HG03135 (cell line): ENCODE data around the gene ZSWIM8.
"Not testable (repeated sequence)": the region's sequence is repeated elsewhere in the genome, so short reads cannot be mapped to it uniquely, and the experiment has no call there.

ENCODE experiments used
- ATAC-seq: cut with Tn5 transposase; IDR thresholded peaks from one replicate; pipeline ENCODE4 v1.9.1; 2021; ENCODE audit warnings: mild to moderate bottlenecking, moderate library complexity; ENCODE audit not compliant: unreplicated experiment

Gene ZSWIM8

DNA sequence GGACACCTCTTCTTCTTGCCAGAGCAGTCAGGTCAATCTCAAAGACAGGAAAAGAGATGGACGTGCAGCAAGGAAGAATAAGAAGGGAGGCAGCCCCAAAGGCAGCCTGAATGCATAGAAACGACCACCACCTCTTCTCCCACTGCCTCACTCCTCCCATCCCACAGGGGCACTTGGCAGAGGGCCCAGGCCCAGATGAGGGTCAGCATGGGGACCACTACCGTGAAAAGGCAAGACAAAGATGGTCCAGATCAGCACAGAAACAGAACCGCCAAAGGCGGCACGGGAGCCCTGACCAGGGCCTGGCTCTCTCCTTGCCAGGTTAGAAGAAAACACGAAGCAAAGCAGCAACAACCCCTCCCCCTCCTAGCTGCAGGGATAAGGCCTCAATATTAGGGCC lies 27.9 kb downstream of the ZSWIM8 start:
- no peak for ATAC-seq

DNA sequence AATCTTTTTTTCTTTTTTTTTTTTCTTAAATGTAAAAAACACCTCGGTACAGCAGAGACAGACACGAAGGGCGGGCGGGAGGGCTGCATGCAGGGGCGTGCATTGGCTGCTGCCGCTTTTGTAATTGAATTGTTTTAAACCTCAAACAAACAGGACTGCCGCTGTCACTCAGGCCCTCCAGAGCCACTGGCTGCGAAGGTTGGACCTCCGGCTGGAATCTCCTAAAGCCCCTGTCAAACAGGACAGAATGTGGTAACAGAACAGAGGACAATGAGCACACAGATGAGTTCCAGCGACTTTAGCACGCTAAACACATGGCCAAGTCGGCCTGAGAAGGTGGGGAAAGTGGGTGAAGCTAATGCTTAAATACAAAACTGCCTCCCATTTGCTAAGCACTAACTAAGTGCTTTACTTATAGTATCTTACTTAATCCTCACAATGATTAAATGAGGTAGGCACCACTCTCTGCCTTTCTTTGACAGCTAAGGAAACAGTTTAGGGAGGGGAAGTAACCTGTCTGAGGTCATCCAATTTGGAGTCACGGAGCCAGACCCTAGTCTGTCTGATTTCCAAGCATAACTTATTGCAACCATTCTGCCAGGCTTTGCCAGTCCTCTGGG lies 29.0 kb downstream of the ZSWIM8 start:
- no peak for ATAC-seq

DNA sequence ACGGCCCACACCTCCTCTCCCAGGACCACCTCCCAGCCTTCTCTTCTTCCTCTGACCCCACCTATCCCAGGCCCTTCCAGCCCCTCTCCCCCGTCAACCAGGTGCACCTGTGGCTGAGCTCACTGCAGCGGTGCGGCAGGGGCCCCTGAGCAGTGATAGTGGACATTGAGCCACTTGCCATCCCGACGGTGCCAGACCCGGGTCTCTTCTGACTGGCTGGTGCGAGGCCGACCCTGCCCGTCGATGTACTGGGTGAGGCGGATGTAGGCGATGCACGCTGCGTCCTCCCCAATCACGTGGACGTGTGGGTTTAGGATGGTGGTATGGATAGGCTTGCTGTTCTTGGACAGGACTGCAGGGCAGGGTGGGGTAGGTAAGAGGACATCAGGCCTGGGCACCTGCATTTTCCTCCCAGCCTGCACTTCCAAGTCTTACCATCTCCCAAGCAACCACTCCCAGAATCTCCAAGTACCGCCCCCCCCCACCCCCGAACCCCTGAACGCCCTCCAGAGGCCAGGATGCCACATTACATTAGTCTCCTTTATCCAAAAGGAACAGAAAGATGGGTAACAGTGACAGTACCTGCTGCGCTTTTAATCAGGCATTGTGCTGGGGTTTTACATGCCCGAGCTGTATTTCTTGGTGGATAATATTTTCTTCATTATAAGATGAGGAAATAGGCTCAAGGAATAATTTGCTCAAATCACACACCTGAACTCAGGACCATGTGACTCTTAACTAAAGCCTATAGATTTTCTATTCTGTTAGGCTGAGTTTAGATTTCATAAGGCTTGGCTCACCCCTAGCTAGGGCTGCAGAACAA lies 29.7 kb downstream of the ZSWIM8 start:
- ATAC-seq: no peak

DNA sequence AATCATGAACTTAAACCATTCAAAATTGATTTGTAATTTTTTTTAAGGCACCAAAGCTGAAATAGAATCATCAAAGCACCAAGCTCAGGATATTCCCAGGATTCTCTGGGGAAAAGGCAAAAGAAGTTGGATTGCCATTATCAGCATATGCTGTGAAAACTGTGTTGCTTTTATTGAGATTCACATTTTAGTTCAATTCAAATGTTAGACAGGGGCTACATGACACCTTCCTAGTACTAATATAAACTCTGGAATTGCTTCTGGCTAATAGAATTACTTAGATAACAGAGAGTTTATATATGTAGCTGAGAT lies 30.3 kb downstream of the ZSWIM8 start:
- no peak for ATAC-seq

DNA sequence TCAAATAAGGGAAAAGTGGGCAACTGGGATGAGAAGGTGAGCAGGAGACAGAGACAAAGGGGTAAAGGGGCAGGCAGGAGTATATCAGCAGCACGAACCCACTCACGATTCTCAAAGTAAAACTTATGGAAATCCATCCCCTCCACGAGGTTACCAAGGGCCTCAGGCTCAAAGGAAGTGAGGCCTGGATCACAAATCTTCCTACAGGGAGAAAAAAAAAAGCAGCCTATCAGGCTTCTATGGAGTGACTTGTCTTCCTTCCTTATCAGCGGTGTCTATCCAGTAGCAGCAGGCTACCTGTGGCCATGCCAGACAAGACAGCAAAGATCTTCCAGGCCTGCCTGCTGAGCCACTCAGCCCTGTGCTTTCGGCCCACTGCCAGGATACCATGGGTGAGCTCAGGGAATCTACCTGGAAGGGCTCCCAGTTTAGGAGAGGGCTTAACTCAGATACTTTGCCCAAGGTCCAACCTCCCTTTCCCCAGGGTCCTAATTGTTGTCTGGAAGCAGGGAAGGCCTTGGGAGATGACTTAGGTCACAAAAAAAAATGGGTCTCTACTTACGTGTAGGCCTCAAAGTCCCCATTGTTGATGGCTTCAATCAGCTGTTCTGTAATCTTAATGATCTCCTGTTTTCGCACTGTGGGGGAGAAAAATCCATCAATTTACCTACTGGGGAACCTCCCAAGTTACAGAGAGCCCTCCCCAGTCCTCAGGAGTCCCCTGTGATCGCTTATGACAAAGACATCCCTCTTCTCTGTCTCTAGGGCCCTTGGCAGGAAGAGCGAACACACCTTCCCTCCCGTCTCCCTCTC lies 31.7 kb downstream of the ZSWIM8 start:
- ATAC-seq: no peak

DNA sequence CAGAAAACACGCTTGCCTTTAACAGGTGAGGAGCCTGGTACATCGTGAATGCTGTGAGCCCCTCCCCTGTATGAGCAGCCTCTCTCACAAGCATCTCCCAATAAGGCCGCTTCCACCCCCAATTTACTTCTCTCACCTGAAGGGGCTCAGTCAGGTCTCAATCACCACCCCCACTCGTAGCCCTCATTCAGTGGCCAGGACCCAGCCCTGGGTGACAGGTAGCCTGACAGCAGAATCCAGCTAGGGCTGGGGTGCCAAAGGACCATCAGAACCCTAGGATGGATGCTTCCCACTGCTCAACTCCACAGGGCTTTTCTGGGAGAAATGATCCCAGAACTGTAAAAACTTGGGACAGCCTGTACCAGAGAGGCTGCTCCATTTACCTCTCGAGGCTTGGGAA lies 32.4 kb downstream of the ZSWIM8 start:
- no peak for ATAC-seq

DNA sequence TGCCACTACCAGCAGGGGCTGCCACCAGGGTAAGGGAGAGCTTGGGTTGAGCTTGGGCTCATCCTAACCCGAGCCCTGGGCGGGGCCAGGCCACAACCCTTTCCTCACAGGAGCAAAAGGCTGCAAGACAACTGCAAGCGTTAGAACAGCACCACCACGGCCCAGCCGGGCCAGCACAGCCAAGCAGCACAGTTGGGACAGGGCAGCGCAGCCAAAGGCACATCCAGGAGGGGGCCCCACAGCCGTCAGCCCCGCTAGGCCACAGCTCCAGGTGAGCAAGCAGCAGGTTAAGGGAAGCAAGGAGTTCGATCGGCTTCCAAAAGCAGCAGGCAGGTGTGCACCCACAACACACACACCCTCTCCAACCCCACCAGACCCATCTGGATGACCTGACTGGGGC lies 33.0 kb downstream of the ZSWIM8 start:
- ATAC-seq: no peak

DNA sequence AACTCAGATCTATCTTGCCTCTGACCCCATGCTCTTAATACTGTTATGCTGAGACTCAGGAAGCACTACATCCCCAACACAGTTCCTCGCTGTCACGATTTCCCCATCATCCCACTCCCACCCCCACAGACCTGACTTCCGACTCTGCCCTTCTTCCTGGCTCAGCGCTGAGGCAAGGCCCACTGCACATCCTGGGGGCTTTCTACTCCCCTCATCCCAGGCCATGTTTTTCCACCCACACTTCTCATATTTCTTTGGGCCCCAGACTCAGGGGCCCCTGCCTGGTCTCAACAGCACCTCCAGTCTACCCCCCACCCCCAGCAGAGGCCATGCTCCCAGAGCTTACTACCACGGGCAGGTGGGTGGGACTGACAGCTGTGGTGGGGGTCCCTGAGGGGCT lies 33.7 kb downstream of the ZSWIM8 start:
- ATAC-seq: no peak

DNA sequence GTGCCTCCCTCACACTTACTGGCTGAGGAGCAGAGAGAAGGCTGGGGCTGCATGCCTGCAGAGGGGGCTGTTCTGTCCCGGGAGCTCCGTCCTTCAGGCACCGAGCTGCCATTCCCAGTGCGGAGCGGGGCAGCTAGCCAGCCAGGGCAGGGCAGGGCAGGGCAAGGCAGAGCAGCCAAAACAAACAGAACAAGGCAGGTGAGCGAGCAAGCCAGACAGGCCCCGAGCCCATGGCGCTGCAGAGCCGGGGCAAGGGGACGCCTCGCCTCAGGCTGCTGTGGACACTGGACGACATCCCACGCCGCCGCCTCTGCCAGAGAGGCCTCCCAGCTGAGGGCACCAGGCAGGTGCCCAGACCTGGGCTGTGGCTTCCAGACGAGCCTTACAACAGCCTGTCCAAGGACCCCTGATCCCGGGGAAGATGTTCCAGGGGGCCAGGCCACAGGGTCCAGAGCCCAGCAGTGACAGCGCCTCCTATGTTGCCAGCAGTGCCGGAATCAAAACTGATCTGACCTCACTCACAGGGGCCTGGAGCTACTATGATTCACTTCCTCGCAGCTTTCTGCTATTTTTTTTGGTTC lies 34.2 kb downstream of the ZSWIM8 start:
- no peak for ATAC-seq

DNA sequence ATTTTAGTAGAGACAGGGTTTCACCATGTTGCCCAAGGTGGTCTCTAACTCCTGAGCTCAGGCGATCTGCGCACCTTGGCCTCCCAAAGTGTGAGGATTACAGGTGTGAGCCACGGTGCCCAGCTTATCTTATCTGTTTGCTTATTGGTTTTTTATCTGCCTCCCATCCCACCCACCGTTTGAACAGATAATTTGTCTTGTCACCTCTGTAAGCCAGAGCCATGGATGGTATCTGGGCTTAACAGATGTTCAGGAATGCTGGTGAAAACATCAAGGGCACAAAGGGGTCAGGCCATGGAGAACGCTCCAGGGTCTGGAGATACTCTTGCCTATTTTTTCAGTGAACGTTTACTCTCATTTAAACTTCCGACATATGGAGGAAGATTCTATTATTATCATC lies 38.0 kb downstream of the ZSWIM8 start:
- no peak for ATAC-seq

DNA sequence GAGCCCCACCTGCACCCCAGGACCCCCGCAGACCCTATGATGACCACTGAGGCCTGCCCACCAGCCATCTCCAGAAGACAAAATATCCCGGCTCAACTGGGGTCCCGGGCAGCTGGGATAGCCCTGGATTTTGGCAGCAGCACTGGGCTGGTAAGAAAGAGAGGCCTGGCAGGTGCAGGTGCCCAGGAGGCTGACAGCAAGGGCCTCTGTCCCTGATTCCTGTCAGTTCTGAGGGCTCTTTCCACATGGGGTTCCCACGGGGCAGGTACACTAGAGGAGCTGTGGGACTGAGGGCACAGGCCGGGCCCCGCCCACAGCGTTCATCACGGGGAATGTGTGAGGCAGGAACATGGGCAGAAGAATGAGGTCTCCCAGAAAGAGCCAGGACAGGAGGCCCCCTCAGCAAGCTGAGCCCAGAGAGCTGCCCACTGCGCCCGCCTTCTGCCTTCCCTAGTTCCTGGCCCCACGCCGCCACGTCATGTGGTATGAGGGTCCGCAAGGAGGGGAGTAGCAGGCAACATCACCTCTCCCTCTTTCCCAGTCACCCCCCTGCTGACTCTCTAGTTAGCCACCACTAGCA lies 38.8 kb downstream of the ZSWIM8 start:
- ATAC-seq: no peak

DNA sequence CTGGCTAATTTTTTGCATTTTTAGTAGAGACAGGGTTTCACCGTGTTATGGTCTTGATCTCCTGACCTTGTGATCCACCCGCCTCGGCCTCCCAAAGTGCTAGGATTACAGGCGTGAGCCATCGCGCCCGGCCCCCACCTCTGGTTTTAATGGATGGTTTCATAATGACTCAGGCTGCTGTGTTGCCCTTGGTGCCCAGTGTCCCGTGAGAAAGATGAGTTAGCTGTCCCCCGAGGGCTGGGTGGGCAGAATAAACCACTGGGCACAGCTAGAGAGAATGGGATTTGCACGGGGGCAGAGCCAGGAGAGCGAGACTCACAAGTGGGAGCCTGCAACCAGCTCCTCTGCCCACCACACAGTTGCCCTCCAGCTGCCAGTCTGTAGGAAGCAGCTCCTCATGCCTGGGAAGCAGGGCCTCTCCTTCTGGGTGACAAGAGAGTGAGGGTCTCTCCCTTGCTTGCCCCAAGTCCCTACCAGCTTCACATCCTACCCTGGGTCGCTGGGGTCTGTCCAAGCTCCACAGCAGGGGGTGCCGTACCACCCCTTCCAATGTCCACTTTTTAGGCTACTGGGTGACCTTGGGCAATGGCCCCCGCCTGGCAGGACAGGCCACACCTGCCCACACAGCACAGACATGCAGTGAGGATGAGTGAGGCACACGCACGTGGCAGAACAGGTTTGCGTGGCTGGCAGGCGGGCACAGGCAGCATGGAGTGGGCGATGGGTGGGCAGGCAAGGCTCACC lies 42.1 kb downstream of the ZSWIM8 start:
- ATAC-seq: no peak

DNA sequence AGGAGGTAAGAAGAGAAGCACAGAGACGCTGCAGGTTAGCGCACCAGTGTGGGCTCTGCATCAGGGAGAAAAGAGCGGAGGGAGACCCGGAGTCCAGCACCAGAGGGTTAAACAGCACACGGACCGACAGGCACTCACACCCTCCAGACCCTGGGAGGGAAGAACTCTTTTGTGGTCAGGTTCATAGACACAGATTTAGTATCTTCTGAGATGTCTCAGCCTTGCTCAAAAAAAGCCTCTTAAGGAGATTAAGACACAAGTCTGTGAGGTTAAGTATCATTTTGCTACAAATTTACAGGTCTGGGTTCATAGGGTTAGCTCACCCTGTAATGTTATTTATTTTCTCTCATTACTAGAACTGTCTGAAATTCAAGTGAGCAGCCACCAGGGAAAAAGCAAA lies 42.8 kb downstream of the ZSWIM8 start:
- ATAC-seq: no peak

DNA sequence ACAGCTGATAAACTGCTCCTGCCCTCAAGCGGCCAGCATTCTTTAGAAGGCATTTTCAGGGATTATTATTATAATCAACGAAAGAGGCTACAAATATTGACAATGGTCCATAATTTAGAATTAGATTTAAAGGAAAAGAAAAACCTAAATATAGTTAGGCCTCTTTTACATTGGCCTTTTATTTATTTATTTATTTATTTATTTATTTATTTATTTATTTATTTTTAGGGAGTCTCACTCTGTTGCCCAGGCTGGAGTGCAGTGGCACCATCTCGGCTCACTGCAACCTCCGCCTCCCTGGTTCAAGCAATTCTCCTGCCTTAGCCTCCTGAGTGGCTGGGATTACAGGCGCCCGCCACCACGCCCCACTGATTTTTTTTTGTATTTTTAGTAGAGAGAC lies 43.7 kb downstream of the ZSWIM8 start:
- ATAC-seq: not testable (repeated sequence)

DNA sequence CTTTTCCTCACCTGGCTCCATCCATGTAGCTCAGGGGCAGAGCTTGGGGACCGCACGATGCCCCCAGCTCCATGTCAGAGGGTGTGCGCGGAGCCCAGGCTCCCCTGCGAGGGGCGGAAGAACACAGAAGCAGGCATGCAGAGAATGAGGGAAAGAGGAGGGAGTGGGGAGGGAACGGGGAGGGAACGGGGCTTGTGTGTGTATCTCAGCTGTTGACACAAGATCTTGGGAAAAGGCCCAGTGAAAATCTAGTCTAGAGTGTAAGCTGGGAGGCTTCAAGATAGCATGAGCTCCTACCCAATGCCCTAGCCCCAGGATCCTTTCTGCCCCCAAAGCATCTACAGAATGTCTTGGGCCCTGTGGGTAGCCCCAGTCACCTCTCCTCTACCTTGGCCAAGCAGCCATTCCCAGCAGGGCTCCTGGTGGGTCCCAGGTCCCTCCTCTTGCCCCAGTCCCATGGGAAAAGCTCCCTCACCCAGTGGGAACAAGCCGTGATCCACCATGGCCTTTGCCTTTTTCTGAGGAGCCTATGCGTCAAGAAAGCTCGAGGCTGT lies 51.1 kb downstream of the ZSWIM8 start:
- no peak for ATAC-seq

DNA sequence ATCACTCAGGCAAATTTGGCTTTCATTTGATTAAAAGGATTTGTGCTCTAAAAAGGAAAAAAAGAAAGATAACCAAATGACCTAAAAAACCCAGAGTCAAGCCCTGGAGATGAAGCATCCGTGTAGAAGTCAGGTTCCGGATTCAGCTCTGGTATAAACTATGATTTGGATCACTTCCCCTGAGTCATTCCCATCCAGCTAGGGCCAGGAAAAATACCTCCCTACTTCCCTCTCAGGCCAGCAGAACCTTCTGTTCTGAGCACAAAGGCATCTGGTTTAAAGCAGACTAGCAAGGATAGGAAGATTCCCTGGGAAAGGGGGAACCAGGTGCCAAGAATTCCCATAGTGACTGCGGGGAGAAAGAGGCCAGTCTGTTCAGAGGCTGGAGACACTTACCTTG lies 51.7 kb downstream of the ZSWIM8 start:
- no peak for ATAC-seq

DNA sequence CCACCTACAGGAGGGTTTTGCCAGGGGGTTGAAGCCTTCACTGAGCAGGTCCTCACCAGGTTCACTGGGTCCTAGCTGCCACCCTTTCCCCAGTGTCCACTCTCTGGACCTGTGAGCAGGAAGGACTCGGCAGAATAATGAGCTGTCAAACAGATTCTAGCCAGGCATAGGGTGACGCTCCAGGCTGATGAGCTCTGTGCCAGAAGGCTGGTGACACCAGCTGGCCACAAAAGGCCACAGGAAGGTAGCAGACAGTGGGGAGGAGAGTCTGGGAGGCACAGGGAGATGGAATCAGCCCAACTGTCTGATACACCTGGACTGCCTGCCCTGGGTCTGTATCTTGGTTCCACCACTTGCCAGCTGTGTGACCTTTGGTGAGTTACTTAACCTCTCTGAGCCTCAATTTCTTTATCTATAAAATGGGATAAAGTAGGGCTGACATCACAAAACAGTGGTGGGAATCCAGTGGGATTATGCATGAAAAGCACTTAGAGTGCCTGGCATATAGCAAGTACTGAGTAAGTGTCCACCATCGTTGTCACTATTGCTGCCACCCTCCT lies 52.7 kb downstream of the ZSWIM8 start:
- ATAC-seq: no peak

DNA sequence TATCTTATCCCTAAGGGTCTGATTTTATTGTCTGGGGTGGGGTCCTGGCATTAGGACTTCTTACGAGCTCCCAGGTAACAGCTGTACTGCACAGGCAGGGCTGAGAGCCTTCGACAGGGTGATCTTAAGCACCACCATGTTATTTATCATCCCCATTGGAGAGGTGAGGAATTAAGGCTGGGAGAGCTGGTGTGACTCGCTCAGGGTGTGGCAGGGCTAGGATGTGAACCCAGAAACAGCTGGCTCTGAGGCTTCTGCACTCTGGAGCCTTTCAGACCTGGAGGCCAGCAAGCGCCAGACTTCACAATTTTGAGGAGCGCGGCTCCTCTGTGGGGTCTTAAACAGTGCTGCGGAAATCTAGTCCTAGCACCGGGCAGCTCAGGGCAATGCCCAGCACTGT lies 53.4 kb downstream of the ZSWIM8 start:
- no peak for ATAC-seq

DNA sequence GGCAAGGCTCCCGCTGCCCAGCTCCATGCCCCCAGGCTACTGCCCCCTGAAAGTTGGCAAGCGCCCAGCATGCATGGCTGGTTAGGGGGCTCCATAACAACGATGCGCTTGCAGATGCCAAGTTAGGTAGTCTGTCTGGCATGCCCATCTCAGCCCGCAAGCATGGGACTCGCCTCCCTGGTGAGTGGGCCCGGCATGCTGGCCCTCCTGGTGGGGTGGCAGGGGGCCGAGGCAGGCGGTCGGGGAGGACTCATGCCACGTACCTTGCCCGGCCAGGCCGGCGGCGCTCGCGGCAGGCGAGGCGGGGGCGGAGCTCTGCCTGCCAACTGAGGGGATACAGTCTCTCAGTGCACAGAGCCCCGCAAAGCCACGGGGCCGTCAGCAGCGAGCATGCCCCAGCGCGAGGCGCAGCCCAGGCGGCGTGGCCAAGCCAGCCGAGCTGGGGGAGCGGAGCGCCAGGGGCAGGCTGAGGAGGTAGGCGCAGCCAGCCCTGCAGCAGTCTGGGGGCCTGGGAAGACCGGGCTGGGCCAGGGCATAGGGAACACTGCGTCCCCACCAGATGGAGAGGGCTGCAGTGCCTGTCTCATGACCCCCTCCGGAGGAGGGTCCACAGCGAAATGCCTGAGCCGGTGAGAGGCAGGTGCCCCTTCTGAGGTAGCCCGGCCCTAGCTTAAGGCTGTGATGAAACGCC lies 54.0 kb downstream of the ZSWIM8 start:
- ATAC-seq: no peak

DNA sequence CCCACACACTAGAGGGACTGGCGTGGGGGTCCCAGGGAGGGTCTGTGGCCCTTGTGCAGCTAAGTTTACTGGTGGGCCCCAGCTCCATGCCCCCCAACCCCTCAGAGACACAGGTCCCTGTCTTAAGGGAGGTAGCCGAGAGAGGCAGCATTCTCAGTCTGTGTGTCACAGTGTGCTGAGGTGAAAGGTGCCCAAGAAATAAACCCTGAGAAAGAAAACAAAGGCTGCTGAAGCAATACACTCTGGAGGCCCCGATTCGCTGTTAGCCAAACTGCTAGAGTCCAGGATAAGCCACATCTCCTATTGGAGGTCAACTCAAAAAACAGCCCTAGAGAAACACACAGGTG lies 54.6 kb downstream of the ZSWIM8 start:
- ATAC-seq: no peak
